HG03469 (cell line): ENCODE measurements around the gene MYO7A.

Source experiments
- ATAC-seq: cut with Tn5 transposase; IDR thresholded peaks from one replicate; pipeline ENCODE4 v1.9.1; 2021; ENCODE audit warnings: mild to moderate bottlenecking, moderate library complexity, moderate number of reproducible peaks; ENCODE audit not compliant: unreplicated experiment

The MYO7A gene

DNA sequence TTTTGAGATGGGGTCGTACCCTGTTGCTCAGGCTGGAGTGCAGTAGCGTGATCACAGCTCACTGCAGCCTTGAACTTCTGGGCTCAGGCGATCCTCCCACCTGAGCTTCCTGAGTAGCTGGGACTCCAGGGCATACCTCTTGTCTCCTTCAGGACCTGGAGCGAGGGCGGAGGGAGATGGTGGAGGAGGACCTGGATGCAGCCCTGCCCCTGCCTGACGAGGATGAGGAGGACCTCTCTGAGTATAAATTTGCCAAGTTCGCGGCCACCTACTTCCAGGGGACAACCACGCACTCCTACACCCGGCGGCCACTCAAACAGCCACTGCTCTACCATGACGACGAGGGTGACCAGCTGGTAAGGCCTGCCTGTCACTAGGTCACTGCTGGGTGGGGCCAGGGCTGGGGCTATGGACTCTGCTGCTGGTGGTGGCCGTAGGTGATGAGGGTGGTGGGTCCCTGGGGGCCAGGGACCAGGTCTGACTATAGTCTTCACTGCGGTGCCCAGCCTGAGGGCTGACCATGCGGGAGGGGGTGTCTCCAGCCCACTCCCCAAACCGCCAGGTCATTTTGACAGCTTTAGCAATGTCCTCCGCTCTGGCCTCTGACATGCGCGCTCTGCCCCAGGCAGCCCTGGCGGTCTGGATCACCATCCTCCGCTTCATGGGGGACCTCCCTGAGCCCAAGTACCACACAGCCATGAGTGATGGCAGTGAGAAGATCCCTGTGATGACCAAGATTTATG lies 53.9 kb downstream of the MYO7A start:
- ATAC-seq: no peak

DNA sequence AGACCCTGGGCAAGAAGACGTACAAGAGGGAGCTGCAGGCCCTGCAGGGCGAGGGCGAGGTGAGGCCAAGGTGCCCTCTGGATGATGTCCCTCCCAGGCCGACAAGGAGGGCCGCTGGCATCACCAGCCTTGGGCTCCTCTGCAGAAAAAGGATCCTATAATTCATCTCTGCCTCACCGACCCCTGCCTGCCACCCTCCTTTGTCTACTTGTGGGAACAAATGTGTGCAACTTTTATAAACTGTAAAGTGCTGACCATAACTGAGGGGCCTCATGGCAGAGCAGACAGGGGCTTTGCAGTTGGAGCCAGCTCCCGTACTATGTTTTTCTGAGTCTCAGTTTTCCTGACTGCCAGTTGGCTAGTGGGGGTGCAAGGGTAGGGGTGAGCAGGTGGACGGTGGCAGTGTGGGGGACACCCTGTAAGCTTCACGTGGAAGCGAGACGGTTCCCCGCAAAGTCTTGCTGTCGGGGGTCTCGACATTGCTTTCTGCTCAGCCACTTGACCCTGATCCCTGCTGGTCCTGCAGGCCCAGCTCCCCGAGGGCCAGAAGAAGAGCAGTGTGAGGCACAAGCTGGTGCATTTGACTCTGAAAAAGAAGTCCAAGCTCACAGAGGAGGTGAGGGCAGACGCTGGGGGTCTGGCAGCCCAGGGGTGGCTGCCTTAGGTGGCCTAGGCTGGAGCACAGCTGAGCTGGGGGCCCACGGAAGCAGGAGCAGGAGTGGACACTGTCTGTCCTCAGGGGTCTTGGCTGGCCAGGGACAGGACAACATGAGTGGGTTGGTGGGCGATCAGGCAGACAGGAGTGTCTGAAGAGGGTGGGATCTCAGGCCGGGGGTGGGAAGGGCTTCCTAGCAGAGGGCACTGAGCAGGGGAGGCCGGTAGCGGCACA lies 54.7 kb downstream of the MYO7A start:
- ATAC-seq: no peak

DNA sequence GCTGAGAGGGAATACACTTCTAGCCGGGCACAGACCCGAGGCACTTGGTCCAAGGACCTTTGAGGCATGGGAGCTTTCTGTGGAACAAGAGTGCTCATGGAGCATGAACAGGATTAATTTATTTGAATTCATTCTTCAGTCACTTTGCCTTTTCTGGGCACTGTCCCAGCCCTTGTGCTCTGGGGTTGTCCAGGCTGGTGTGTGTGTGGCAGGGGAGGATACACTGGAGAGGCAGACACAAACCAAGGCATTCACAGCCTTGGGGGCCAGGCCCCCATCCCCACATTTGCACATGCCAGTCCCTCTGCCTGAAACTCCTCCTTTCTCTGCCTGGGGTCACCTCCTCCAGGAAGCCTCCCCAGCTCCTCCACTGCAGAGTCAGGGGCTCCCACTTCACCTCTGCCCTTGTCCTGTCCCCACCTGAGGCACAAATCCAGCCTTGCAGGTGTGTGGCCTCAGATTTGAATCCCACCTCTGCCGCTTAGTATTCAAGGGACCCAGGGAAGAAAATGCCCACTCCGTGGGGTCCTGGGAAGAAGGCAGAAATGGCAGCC lies 55.5 kb downstream of the MYO7A start:
- ATAC-seq: no peak

DNA sequence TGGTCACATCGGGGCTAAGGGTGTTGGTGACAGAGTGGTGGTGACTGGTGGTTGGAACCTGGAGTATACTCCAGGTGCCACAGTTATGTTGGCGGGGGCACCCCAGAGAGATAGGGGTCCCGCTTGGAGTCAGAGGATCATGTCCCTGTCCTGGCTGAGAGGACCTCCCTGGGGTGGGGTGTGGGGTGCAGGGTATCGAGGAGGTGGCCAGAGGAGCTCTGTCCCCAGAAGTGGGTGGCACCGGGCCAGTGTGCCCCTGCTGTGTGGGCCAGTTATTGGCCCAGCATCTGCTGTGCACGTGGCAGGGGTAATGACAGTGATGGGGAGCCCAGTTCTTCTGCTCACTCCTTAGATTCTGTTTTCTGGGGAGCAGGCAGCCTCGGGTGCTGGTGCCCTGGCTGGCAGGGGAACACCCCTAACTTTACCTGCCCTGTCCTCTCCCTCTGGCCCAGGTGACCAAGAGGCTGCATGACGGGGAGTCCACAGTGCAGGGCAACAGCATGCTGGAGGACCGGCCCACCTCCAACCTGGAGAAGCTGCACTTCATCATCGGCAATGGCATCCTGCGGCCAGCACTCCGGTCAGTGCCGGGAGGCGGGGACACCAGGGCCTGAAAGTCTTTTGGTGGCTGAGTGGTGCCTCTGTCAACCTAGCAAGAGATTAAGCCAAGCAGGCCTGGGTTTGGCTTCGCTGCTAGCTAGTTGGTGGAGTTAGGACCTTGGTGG lies 56.3 kb downstream of the MYO7A start:
- ATAC-seq: no peak

DNA sequence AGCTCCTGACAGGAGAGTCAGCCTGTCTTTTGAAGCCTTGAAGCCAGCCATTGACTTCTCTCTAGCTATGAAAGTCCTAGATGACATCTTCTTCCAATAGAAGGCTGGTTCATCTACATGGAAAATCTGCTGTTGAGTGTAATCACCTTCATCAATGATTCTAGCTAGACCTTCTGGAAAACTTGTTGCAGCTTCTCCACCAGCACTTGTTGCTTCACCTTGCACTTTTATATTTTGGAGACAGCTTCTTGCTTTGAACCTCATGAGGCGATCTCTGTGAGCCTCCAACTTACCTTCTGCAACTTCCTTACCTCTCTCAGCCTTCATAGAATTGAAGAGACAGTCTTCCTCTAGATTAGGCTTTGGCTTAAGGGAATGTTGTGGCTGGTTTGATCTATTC lies 58.3 kb downstream of the MYO7A start:
- ATAC-seq: no peak

DNA sequence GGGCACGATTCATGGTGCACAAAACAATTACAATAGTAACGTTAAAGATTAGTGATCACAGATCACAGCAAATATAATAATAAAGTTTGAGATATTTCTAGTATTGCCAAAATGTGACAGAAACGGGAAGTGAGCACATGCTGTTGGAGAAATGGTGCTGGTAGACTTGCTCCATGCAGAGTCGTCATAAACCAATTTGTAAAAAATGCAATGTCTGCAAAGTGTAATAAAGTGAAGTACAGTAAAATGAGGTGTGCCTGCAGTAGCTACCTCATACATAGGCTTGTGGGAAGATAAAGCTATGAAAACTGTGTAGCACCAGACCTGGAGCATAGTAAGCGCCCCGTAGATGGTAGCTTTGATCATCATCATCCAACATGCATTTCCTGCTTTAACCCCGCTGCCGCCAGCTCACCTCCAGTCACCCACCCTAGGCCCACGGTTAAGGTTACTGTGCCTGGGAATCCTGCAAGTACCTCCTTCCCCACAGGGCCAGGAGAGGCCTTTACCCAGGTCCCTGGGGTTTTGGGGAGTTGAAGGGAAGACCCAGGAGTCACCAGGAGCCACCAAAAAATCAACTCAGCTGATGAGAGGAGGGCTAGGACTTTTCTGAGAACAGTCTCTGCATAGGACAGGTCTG lies 59.2 kb downstream of the MYO7A start:
- ATAC-seq: no peak

DNA sequence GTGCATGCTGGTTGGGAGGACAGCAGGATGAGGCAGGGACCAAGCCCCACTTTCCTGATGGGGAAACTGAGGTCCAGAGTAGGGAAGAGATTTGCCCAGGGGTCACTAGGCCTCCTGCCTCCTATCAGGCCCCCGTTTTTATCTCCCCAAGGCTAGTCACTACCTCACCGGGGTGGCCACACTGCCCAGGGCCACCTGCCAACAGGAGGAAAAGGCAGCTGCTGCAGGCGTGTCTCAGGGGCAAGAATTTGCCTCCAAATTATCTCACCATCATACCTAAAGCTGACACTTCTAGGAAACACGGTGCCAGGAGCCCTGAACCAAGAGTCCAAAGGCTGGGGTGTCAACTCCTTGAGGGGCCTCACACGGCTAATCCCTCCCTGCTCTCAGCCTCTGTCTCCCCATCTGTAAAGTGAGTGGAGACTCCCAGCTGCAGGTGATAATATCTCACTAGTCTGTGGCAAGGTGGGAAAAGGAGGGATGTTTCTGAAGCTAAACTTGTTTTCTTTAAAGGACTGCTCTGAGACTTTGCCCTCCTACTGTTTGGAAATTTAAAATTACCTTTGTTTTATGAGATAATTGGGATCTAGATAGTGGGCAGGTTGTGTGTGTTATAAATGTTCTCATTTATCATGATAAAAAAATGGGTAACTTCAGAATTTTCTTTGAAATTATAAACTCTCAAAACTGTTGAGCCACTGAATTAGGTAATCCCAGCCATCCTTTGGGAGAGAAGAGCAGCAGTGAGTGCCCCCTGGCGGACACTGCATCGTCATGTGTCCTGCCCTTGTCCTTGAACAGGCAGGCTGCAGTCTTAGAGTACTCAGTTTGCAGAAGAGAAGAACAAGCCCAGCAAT lies 60.0 kb downstream of the MYO7A start:
- ATAC-seq: no peak

DNA sequence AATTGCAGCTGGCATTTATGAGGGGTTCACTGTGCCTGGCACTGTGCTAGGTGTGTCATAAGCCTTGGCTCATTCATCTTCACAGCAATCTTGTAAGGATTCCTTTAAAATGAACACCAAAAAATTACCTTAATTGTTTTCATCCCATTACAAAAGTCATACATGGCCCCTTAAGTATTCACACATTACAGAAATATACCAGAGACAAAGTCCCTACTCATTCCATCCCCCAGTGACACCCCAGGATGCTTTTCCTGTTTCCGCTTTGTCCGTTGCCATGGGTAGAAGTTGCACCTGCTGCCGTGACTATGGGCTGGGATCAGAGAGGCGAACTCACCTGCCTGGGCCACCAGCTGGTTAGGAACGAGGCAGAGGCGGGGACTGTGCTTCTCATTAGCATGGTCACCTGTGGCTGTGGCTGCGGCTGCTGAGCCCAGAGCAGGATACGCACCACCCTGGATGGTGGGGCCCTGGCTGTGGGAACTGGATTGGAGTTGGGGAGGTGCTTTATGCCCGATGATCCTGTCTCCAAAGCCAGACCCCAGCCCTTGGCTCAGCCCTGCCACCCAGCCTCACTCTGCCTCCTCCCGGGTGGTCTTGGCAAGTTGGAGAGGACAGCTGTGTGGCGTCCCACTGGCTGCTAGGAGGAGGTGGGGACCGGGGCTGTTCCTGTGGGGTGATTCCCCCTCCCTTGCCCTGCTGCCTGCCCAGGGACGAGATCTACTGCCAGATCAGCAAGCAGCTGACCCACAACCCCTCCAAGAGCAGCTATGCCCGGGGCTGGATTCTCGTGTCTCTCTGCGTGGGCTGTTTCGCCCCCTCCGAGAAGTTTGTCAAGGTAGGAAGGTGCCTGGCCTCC lies 60.8 kb downstream of the MYO7A start:
- ATAC-seq: no peak

DNA sequence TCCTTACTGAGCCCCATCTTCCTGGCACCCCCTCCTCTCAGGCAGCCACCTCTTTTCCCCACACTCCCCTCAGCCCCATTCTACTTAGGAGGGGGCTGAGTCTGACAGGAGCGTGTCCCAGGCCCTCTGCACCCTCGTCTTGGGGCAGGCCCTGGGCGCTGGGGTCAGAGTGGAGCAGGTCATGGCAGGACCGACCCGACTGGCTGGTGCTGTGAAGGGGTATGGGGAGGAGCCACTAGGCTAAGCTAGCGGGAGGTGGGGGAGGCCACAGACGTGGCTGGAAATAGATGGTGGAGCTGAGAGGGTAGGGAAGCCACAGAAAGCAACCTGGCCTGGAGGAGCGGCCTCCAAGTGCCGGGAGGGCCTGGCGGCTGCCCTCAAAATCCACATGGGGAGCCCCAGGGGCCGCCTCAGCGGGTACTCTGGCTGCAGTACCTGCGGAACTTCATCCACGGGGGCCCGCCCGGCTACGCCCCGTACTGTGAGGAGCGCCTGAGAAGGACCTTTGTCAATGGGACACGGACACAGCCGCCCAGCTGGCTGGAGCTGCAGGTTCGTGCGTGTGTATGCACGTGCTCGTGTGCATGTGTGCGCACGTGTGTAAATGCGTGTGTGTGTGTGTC lies 61.7 kb downstream of the MYO7A start:
- no peak for ATAC-seq

DNA sequence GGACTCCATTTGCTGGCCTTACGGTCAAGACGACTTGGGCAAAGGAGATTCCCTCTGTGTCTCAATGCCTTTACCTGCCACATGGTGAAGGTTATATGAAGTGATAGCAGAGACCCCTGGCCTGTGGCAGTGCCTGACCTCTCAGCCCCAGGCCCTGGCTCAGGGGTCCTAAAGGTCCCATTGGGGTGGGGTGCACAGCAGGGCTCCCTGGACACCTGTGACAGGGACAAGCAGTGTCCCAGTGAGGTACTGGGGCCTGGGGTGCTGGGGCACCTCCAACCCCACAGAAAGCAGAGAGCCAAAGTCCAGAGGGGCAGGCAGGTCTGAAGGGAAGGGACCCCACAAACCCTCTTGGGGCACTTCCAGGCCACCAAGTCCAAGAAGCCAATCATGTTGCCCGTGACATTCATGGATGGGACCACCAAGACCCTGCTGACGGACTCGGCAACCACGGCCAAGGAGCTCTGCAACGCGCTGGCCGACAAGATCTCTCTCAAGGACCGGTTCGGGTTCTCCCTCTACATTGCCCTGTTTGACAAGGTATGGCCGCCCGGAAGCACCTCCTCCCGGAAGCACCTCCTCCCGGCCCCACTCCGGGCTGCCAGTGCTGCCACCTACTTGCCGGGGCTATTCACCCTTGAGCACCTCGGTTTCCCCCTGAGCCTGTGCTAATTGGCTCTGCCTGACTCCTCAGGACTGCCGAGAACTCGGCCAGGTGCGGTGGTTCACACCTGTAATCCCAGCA lies 62.5 kb downstream of the MYO7A start:
- no peak for ATAC-seq

DNA sequence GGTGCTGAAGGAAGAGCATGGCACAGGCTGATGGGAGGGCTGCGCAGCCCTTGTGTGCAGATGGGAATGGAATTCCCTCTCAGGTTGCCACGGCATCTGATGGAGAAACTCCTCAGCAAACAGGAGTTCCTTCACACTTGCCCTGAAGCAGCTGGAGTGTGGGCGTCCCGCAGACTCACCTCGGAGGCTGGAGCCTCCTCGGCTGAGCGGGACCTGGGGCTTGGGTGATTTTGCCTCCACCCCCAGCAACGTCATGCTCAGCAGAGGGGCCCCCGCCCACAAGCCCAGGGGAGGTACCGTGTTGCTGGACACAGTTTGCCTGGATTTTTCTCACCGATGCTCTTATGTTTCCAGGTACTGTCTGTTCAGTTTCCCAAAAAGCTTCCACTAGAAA lies 63.4 kb downstream of the MYO7A start:
- ATAC-seq: no peak

DNA sequence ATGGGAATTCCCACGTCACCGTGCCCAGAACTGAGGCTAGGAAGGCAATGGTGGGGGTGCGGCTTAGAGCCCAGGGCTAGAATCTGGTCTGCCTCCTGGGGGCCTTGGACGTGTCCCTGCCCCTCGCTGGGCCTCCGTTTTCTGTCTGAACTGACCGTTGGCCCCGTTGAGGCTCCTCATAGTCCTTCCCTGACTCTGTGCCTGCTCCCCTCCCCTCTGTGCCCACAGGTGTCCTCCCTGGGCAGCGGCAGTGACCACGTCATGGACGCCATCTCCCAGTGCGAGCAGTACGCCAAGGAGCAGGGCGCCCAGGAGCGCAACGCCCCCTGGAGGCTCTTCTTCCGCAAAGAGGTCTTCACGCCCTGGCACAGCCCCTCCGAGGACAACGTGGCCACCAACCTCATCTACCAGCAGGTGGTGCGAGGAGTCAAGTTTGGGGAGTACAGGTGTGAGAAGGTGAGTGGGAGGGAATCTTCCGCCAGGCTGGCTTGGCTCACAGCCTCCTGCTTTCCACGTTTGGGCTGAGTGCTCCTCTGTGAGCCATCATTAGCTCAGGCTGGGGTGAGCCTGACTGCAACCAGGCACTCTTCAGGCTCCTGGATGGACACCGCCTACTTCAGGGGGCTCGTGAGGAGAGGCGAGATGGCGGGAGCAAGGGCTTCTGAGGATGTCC lies 63.9 kb downstream of the MYO7A start:
- ATAC-seq: no peak

DNA sequence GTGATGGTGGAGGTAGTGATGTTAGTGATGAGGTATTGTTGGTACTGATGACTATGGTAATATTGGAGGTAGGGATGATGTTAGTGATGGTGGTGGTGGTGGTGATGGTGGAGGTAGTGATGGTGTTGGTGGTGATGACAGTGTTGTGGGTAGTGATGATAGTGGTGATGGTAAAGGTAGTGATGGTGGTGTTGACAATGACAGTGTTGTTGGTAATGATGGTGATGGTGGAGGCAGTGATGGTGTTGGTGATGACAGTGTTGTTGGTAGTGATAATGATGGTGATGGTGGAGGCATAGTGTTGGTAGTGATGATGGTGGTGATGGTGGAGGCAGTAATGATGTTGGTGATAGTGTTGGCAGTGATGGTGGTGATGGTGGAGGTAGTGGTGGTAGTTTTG lies 65.1 kb downstream of the MYO7A start:
- no peak for ATAC-seq

DNA sequence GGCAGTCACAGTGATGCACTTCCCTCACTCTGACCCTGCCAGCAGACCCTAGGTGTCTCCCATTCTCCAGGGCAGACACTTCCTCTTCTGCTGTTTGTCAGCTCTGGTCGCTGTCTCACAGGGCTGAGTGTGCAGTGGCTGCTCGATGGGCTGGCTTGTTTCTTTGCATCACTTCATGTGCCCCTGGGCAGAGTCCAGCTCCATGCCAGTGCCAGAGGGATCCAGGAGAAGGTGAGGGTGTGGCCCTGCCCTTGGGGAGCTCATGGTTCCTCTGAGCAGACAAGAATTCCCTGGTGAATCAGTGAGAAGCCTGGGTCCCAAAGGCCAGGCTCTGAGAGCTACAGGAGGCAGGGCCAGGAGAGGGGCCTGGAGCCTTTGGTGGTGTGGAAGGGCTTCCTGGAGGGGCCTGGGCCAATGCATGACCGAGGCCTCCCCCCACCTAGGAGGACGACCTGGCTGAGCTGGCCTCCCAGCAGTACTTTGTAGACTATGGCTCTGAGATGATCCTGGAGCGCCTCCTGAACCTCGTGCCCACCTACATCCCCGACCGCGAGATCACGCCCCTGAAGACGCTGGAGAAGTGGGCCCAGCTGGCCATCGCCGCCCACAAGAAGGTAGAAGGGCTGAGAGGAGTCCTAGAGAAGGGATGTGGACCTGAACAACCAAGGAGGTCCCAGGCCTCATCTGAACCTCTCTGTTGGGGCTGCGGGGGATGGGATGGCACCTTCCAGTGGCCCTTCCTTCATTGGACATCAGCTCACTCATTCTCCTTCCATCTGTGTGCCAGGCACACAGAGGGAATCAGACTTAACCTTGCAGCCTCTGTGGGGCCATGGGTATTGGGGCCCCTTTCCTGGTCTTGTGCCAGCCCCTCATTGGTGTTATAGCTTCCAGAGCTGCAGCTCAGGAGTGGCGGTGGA lies 66.1 kb downstream of the MYO7A start:
- ATAC-seq: no peak

DNA sequence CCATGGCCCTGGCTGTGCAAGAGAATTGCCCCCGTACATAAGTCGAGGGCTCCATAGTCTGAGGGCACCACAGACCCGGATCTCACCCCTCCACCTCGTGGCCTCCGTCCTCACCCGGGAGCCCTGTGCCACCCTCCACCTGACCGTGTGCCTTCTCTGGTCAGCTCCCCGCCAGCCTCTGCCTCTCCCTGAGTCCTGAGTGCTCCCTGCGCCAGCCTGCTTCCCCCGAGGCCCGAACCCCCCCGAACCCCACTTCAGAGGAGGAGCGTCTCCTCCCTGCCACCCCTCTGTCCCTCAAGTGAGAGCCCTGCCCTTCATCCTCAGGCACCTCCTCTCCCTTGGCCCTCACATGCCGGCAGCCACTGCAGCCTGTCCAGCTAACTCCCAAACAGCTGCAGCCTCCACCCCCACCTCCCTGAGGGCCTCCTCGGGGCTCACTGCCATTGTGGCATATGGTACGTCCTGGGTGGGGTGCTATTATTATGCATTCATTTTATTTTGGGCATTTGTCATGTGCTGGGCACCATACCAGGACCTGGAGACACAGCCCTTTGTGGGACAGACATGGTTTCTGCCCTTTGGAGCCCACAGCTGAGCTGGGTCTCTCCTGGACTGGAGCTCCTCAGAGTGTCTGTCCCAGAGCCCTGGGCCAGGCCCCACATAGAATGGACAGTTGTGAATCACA lies 67.2 kb downstream of the MYO7A start:
- no peak for ATAC-seq

DNA sequence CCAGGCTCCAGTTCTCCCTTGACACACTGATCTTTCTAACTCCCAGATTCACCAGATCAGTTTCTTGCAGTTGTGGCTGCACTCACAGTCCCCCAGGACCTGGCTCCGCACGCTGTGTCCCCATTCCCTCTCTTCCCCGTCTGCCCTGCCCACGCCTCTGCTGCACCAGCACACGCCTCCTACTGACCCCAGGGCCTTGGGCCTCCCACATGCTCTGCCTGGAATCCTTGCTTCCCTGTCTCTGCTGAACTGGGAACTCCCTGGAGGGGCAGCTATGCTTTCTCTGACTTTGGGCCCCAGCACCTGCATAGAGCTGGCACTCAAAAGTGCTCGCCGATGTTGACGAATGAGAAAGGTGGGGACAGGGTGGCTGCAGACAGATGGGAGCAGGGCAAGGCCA lies 68.9 kb downstream of the MYO7A start:
- ATAC-seq: no peak
